ENCODE results near the gene THUMPD3.

THUMPD3 gene

GRCh38 chr3:9362731-9363530, at the start of gene THUMPD3:
Gene THUMPD3 (plus strand): TSS chr3:9363054. CDS start chr3:9365069, 2,015 bp downstream.
- Histone ChIP-seq H3K4me1 (ENCODE audit: control insufficient read depth, insufficient read depth, low read length) (peaks cover 18% of the 10 kb centered on the region), H3K4me3 (ENCODE audit: low read length) (peak within 1 kb of the TSS; percentile 90), H3K9me3 (ENCODE audit: control insufficient read depth, low read length) (no peaks in the 10 kb centered on the region), H3K36me3 (ENCODE audit: control insufficient read depth, insufficient read depth, low read length, severe bottlenecking) (peaks cover 30% of the 10 kb centered on the region), H3K9ac (ENCODE audit: low read length) (peak within 1 kb of the TSS; percentile 93), H3K27me3 (replicated peaks; ENCODE audit: control insufficient read depth, insufficient read depth, low read length) (no peaks in the 10 kb centered on the region)
- peak; percentile 94 for DNase-seq (ENCODE audit: low read depth)

- no peak overlapping the region for H3K4me3 ChIP-seq (ENCODE audit: low read length)
- no peaks in the 10 kb centered on the region for H3K36me3 ChIP-seq (ENCODE audit: control insufficient read depth, insufficient read depth, low read length, severe bottlenecking)
- H3K4me1 ChIP-seq (ENCODE audit: control insufficient read depth, insufficient read depth, low read length) = peaks cover 21% of the 10 kb centered on the region
- no peaks in the 10 kb centered on the region for H3K9me3 ChIP-seq (ENCODE audit: control insufficient read depth, low read length)
- H3K27me3 ChIP-seq (replicated peaks; ENCODE audit: control insufficient read depth, insufficient read depth, low read length) = no peaks in the 10 kb centered on the region
- no peak for DNase-seq (ENCODE audit: low read depth)
- H3K9ac ChIP-seq (ENCODE audit: low read length) = no peak overlapping the region
These were observed 48.1 kb upstream of the THUMPD3 start for GRCh38 chr3:9314796-9315195.

- H3K27me3 ChIP-seq (replicated peaks; ENCODE audit: control insufficient read depth, insufficient read depth, low read length) = no peaks in the 10 kb centered on the region
- H3K9ac ChIP-seq (ENCODE audit: low read length) = peak overlapping the region; percentile 52
- peak overlapping the region; percentile 70 for H3K4me3 ChIP-seq (ENCODE audit: low read length)
- H3K4me1 ChIP-seq (ENCODE audit: control insufficient read depth, insufficient read depth, low read length) = peaks cover 25% of the 10 kb centered on the region
- H3K36me3 ChIP-seq (ENCODE audit: control insufficient read depth, insufficient read depth, low read length, severe bottlenecking) = no peaks in the 10 kb centered on the region
- peak; percentile 49 for DNase-seq (ENCODE audit: low read depth)
- no peaks in the 10 kb centered on the region for H3K9me3 ChIP-seq (ENCODE audit: control insufficient read depth, low read length)
These were observed 45.9 kb upstream of the THUMPD3 start for GRCh38 chr3:9316881-9317361.

- Histone ChIP-seq H3K27me3 (replicated peaks; ENCODE audit: control insufficient read depth, insufficient read depth, low read length) (no peaks in the 10 kb centered on the region), H3K36me3 (ENCODE audit: control insufficient read depth, insufficient read depth, low read length, severe bottlenecking) (no peaks in the 10 kb centered on the region), H3K9ac (ENCODE audit: low read length) (no peak overlapping the region), H3K9me3 (ENCODE audit: control insufficient read depth, low read length) (peaks cover 6% of the 10 kb centered on the region), H3K4me1 (ENCODE audit: control insufficient read depth, insufficient read depth, low read length) (peaks cover 12% of the 10 kb centered on the region), H3K4me3 (ENCODE audit: low read length) (no peak overlapping the region)
- no peak for DNase-seq (ENCODE audit: low read depth)
These were observed 40.1 kb upstream of the THUMPD3 start for GRCh38 chr3:9322780-9323179.

- H3K4me3 ChIP-seq (ENCODE audit: low read length) = no peak overlapping the region
- peaks cover 7% of the 10 kb centered on the region for H3K9me3 ChIP-seq (ENCODE audit: control insufficient read depth, low read length)
- no peak overlapping the region for H3K9ac ChIP-seq (ENCODE audit: low read length)
- no peaks in the 10 kb centered on the region for H3K36me3 ChIP-seq (ENCODE audit: control insufficient read depth, insufficient read depth, low read length, severe bottlenecking)
- H3K27me3 ChIP-seq (replicated peaks; ENCODE audit: control insufficient read depth, insufficient read depth, low read length) = no peaks in the 10 kb centered on the region
- H3K4me1 ChIP-seq (ENCODE audit: control insufficient read depth, insufficient read depth, low read length) = peaks cover 14% of the 10 kb centered on the region
- no peak for DNase-seq (ENCODE audit: low read depth)
These were observed 37.9 kb upstream of the THUMPD3 start for GRCh38 chr3:9324944-9325343.

- Histone ChIP-seq H3K36me3 (ENCODE audit: control insufficient read depth, insufficient read depth, low read length, severe bottlenecking) (no peaks in the 10 kb centered on the region), H3K9me3 (ENCODE audit: control insufficient read depth, low read length) (peaks cover 7% of the 10 kb centered on the region), H3K4me3 (ENCODE audit: low read length) (no peak overlapping the region), H3K4me1 (ENCODE audit: control insufficient read depth, insufficient read depth, low read length) (peaks cover 36% of the 10 kb centered on the region), H3K9ac (ENCODE audit: low read length) (no peak overlapping the region), H3K27me3 (replicated peaks; ENCODE audit: control insufficient read depth, insufficient read depth, low read length) (no peaks in the 10 kb centered on the region)
- no peak for DNase-seq (ENCODE audit: low read depth)
These were observed 35.3 kb upstream of the THUMPD3 start for GRCh38 chr3:9327578-9327977.

- H3K4me3 ChIP-seq (ENCODE audit: low read length) = peak overlapping the region; percentile 71
- peaks cover 7% of the 10 kb centered on the region for H3K9me3 ChIP-seq (ENCODE audit: control insufficient read depth, low read length)
- H3K27me3 ChIP-seq (replicated peaks; ENCODE audit: control insufficient read depth, insufficient read depth, low read length) = no peaks in the 10 kb centered on the region
- peaks cover 38% of the 10 kb centered on the region for H3K4me1 ChIP-seq (ENCODE audit: control insufficient read depth, insufficient read depth, low read length)
- H3K36me3 ChIP-seq (ENCODE audit: control insufficient read depth, insufficient read depth, low read length, severe bottlenecking) = no peaks in the 10 kb centered on the region
- DNase-seq (ENCODE audit: low read depth) = no peak
- H3K9ac ChIP-seq (ENCODE audit: low read length) = peak overlapping the region; percentile 86
These were observed 32.6 kb upstream of the THUMPD3 start for GRCh38 chr3:9330166-9330703.

DNA sequence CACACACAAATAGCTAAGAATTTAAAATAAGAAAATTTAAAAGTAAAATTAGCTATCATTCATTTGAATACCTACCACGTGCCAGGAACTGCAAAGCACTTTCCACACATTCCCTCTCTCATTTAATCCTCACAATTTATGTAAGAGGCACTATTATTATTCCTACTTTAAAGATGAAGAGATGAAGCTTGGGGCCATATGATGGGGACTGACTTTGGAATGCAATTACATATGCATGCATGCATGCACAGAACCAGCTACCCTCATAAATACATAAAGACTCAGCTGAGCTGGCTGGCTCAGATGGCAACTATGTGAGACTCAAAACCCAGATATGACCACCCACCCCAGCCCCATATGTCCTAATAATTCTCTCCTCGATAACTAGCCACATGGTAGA, 31.7 kb upstream of the THUMPD3 start:
- H3K4me3 ChIP-seq (ENCODE audit: low read length) = peak overlapping the region; percentile 71
- peaks cover 38% of the 10 kb centered on the region for H3K4me1 ChIP-seq (ENCODE audit: control insufficient read depth, insufficient read depth, low read length)
- DNase-seq (ENCODE audit: low read depth) = no peak
- H3K27me3 ChIP-seq (replicated peaks; ENCODE audit: control insufficient read depth, insufficient read depth, low read length) = no peaks in the 10 kb centered on the region
- H3K36me3 ChIP-seq (ENCODE audit: control insufficient read depth, insufficient read depth, low read length, severe bottlenecking) = no peaks in the 10 kb centered on the region
- H3K9ac ChIP-seq (ENCODE audit: low read length) = peak overlapping the region; percentile 86
- H3K9me3 ChIP-seq (ENCODE audit: control insufficient read depth, low read length) = peaks cover 7% of the 10 kb centered on the region

DNA sequence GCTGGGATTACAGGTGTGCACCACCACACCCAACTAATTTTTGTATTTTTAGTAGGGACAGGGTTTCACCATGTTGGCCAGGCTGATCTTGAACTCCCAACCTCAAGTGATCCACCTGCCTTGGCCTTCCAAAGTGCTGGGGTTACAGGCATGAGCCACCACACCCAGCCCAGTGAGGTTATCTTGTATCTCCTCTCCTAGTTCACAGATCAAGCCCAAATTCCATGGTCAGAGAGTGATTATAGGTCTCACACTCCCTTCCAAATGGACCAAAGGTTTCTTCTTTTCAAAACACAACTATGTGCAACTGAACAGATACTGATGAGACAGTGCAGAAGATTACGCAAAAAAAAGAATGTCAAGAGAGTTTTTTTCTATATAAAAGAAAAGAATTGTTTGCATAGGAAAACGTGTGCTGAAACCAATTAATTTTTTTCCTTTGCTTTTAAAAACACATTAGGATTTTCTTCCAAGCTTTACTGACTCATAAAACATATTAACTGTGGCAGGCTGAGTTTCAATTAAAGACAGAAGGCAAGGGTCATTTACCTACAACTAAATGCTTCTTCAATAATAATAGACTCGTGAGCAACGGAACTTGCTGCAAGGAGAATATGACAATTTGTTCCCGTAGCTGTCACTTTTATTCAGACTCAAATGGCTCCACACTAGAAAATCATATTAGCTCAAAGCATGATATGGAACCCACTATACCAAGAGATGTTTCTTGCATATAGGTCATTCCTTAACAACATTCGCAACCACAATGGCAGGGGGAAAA, 30.4 kb upstream of the THUMPD3 start:
- Histone ChIP-seq H3K36me3 (ENCODE audit: control insufficient read depth, insufficient read depth, low read length, severe bottlenecking) (no peaks in the 10 kb centered on the region), H3K9ac (ENCODE audit: low read length) (no peak overlapping the region), H3K4me3 (ENCODE audit: low read length) (no peak overlapping the region), H3K27me3 (replicated peaks; ENCODE audit: control insufficient read depth, insufficient read depth, low read length) (no peaks in the 10 kb centered on the region), H3K9me3 (ENCODE audit: control insufficient read depth, low read length) (peaks cover 4% of the 10 kb centered on the region), H3K4me1 (ENCODE audit: control insufficient read depth, insufficient read depth, low read length) (peaks cover 38% of the 10 kb centered on the region)
- DNase-seq (ENCODE audit: low read depth) = no peak

GRCh38 chr3:9339761-9340471, 22.9 kb upstream of the THUMPD3 start:
- no peak overlapping the region for H3K4me3 ChIP-seq (ENCODE audit: low read length)
- no peak overlapping the region for H3K9ac ChIP-seq (ENCODE audit: low read length)
- H3K27me3 ChIP-seq (replicated peaks; ENCODE audit: control insufficient read depth, insufficient read depth, low read length) = no peaks in the 10 kb centered on the region
- no peak for DNase-seq (ENCODE audit: low read depth)
- H3K36me3 ChIP-seq (ENCODE audit: control insufficient read depth, insufficient read depth, low read length, severe bottlenecking) = no peaks in the 10 kb centered on the region
- peaks cover 13% of the 10 kb centered on the region for H3K4me1 ChIP-seq (ENCODE audit: control insufficient read depth, insufficient read depth, low read length)
- H3K9me3 ChIP-seq (ENCODE audit: control insufficient read depth, low read length) = no peaks in the 10 kb centered on the region
